Measurements from ENCODE around the gene SLCO4A1. TPM values are rescaled to one million over a fixed set of nuclear protein-coding genes. Genes with fewer than 3 reads are reported as not detected.

The SLCO4A1 gene
- total and polyA plus RNA-seq, 9 of the 15 experiments (the other 6 are each of a cell fraction or from before 2014, with no cell fraction given) = 1.6 to 21.9 (median 12.8) TPM

DNA sequence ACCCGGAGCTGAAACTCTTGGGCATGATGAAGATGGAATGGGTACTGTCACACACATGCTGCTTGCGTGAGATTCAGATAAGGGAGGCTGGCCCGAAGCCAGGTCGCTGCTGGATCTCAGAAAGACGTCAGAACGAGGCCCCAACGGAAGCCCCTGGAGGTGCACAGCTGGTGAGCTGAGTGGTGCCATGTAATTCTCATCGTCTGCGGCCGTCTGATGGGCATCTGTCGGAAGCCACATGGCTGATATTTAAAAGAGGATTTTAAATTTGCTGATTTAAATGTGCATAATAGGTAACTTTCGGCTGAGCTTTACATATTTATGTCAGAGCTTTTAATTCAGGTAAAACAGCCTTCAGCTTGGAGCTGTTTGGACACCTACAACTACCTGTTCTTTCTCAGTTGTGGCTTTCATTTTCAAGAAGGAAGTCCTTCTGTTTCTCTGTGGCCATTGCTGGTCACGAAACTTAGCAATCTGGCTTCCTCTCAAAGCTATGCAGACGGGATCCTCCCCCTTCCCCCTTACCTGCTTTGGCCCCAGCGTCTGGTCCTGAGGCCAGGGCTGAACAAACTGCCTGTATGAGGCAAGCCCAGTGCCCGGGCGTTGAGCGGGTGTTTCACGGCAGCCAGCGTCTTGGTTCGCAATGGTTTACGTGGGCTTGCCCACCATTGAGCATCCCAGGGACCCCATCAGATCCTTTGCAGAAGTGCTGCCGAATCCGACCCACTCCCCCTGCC, 9.2 kb downstream of the SLCO4A1 start:
- BruUV-seq (replicated peaks) = no TSS peak
- H3K9ac ChIP-seq (ENCODE audit: insufficient read depth in 1 of 2, low read depth in 2 of 2, low read length in 2 of 2) = 0 out of 4 replicates have a peak overlapping the region, but pooled peaks of 1 of the 2 experiments have one; percentile 53
- TF ChIP-seq DPF2 (IDR thresholded peaks at IDR 0.05) = 0 out of 2 replicates have a peak, but pooled peaks have one; percentile 25
- 0 out of 2 replicates have a peak, but pooled peaks have one; percentile 8 for TF ChIP-seq ETV5 (CRISPR knock-in tag; IDR thresholded peaks at IDR 0.05; ENCODE audit: low read depth)
- no peak for TF ChIP-seq PCBP1 (IDR thresholded peaks at IDR 0.05; ENCODE audit: low read depth, low read length, poor library complexity, severe bottlenecking)
- no peak for TF ChIP-seq KLF13 (tag; IDR thresholded peaks at IDR 0.05; ENCODE audit: borderline replicate concordance, low read depth)
- TF ChIP-seq GATA2 (CRISPR knock-in tag; IDR thresholded peaks at IDR 0.05) = peak; percentile 10; the same call in 1 of the 2 replicates
- TF ChIP-seq, protein P1, sequence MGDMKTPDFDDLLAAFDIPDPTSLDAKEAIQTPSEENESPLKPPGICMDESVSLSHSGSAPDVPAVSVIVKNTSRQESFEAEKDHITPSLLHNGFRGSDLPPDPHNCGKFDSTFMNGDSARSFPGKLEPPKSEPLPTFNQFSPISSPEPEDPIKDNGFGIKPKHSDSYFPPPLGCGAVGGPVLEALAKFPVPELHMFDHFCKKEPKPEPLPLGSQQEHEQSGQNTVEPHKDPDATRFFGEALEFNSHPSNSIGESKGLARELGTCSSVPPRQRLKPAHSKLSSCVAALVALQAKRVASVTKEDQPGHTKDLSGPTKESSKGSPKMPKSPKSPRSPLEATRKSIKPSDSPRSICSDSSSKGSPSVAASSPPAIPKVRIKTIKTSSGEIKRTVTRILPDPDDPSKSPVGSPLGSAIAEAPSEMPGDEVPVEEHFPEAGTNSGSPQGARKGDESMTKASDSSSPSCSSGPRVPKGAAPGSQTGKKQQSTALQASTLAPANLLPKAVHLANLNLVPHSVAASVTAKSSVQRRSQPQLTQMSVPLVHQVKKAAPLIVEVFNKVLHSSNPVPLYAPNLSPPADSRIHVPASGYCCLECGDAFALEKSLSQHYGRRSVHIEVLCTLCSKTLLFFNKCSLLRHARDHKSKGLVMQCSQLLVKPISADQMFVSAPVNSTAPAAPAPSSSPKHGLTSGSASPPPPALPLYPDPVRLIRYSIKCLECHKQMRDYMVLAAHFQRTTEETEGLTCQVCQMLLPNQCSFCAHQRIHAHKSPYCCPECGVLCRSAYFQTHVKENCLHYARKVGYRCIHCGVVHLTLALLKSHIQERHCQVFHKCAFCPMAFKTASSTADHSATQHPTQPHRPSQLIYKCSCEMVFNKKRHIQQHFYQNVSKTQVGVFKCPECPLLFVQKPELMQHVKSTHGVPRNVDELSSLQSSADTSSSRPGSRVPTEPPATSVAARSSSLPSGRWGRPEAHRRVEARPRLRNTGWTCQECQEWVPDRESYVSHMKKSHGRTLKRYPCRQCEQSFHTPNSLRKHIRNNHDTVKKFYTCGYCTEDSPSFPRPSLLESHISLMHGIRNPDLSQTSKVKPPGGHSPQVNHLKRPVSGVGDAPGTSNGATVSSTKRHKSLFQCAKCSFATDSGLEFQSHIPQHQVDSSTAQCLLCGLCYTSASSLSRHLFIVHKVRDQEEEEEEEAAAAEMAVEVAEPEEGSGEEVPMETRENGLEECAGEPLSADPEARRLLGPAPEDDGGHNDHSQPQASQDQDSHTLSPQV (IDR thresholded peaks at IDR 0.05) = peak; percentile 28; the same call in 1 of the 2 replicates
- TF ChIP-seq ARID1B (IDR thresholded peaks at IDR 0.05) = 0 out of 2 replicates have a peak, but pooled peaks have one; percentile 15
- TF ChIP-seq CREM (IDR thresholded peaks at IDR 0.05; ENCODE audit: low read depth) = peak; percentile 53
- TF ChIP-seq ARHGAP35 (IDR thresholded peaks at IDR 0.05; ENCODE audit: partially characterized antibody) = no peak
- TF ChIP-seq TFAP4 (CRISPR knock-in tag; IDR thresholded peaks at IDR 0.05; ENCODE audit: borderline replicate concordance) = peak; percentile 70; the same call in 1 of the 2 replicates
- no peak for TF ChIP-seq PML (IDR thresholded peaks at IDR 0.05; ENCODE audit: low read length)
- TF ChIP-seq, protein P2, sequence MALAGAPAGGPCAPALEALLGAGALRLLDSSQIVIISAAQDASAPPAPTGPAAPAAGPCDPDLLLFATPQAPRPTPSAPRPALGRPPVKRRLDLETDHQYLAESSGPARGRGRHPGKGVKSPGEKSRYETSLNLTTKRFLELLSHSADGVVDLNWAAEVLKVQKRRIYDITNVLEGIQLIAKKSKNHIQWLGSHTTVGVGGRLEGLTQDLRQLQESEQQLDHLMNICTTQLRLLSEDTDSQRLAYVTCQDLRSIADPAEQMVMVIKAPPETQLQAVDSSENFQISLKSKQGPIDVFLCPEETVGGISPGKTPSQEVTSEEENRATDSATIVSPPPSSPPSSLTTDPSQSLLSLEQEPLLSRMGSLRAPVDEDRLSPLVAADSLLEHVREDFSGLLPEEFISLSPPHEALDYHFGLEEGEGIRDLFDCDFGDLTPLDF (CRISPR knock-in tag; IDR thresholded peaks at IDR 0.05) = no peak
- TF ChIP-seq ZNF408 (CRISPR knock-in tag; IDR thresholded peaks at IDR 0.05; ENCODE audit: low read depth) = no peak

More for the DNA sequence above, 9.2 kb downstream of the SLCO4A1 start:
- Histone ChIP-seq H3K4me1 (replicated peaks in 1 of 2; ENCODE audit: control insufficient read depth in 2 of 2, insufficient read depth in 2 of 2, low read length in 2 of 2) (peaks cover 19 to 77% of the 10 kb centered on the region in 2 experiments), H3K9me3 (replicated peaks; ENCODE audit: control insufficient read depth, insufficient read depth, low read depth, low read length) (no peaks in the 10 kb centered on the region), H2AFZ (ENCODE audit: low read depth, low read length) (no peak overlapping the region), H3K27me3 (ENCODE audit: control insufficient read depth in 2 of 2, insufficient read depth in 2 of 2, low read length in 2 of 2) (no peaks in the 10 kb centered on the region), H3K79me2 (ENCODE audit: control insufficient read depth, insufficient read depth, low read length) (peaks cover 49% of the 10 kb centered on the region), H3K4me2 (ENCODE audit: insufficient read depth, low read length) (0 out of 2 replicates have a peak overlapping the region, but pooled peaks have one; percentile 12), H3K36me3 (ENCODE audit: control insufficient read depth, insufficient read depth, low read length) (peaks cover 39% of the 10 kb centered on the region; the same call in 2 of the 3 replicates), H4K20me1 (replicated peaks; ENCODE audit: control insufficient read depth, insufficient read depth, low read length) (peaks cover 25% of the 10 kb centered on the region), H3K9me1 (ENCODE audit: control insufficient read depth, insufficient read depth, low read length) (peaks cover 12% of the 10 kb centered on the region), H3K4me3 (no peak overlapping the region), H3K27ac (ENCODE audit: extremely low read depth, low read depth, low read length) (peak overlapping the region; percentile 62)
- 53% methylated on average over 22 of the region's 24 CpGs for WGBS (ENCODE audit: insufficient coverage, low coverage, missing lambda C conversion rate)
- in situ Hi-C loops (cut with MboI) (no loop called here), intact Hi-C loops (cut with micrococcal nuclease) (no loop called here)
- FAIRE-seq (peak; percentile 74), ATAC-seq (peak; percentile 24; the same call in 2 of the 3 replicates), DNase-seq (ENCODE audit: extremely low read depth in 1 of 4, low spot score in 3 of 4) (peak in 2 of 4 experiments; percentile 40 to 64)
- ChIA-PET CTCF (ENCODE audit: low intra/inter-chr PET ratio) (no interaction called here), POLR2A (interaction anchor here (0.8 to 1.3 kb wide), 3 partner anchors 8 to 34 kb away, joined by 3 to 4 read pairs (median 4); partner anchors contain the start of gene SLCO4A1)

All from K562 (cell line).